ENCODE measurements around the gene ACSS1.

Gene ACSS1

GRCh38 chr20:25044660-25045342, 13.1 kb downstream of the ACSS1 start:
- H3K27ac ChIP-seq (ENCODE audit: low read length): no peak overlapping the region
- H3K4me1 ChIP-seq (ENCODE audit: control insufficient read depth, insufficient read depth, low read length): no peaks in the 10 kb centered on the region; the same call in 1 of the 2 replicates
- no CpG with 5 or more reads among the region's 14 CpGs for WGBS (ENCODE audit: insufficient coverage, insufficient read length)
- no peak overlapping the region for H3K4me3 ChIP-seq (ENCODE audit: low read length)
- no peaks in the 10 kb centered on the region for H3K9me3 ChIP-seq (ENCODE audit: control insufficient read depth, insufficient read depth, low read length)
- no peaks in the 10 kb centered on the region for H3K36me3 ChIP-seq (ENCODE audit: control insufficient read depth, insufficient read depth, low read length)
- DNase-seq (ENCODE audit: low read depth, low spot score): no peak
- H3K27me3 ChIP-seq (ENCODE audit: control insufficient read depth, insufficient read depth, low read length): no peaks in the 10 kb centered on the region

GRCh38 chr20:25044261-25044560, 13.7 kb downstream of the ACSS1 start:
- no peak overlapping the region for H3K4me3 ChIP-seq (ENCODE audit: low read length)
- no CpG with 5 or more reads among the region's 5 CpGs for WGBS (ENCODE audit: insufficient coverage, insufficient read length)
- H3K9me3 ChIP-seq (ENCODE audit: control insufficient read depth, insufficient read depth, low read length): no peaks in the 10 kb centered on the region
- no peak overlapping the region for H3K27ac ChIP-seq (ENCODE audit: low read length)
- no peaks in the 10 kb centered on the region for H3K27me3 ChIP-seq (ENCODE audit: control insufficient read depth, insufficient read depth, low read length)
- H3K36me3 ChIP-seq (ENCODE audit: control insufficient read depth, insufficient read depth, low read length): no peaks in the 10 kb centered on the region
- no peak for DNase-seq (ENCODE audit: low read depth, low spot score)
- H3K4me1 ChIP-seq (ENCODE audit: control insufficient read depth, insufficient read depth, low read length): no peaks in the 10 kb centered on the region; the same call in 1 of the 2 replicates

DNA sequence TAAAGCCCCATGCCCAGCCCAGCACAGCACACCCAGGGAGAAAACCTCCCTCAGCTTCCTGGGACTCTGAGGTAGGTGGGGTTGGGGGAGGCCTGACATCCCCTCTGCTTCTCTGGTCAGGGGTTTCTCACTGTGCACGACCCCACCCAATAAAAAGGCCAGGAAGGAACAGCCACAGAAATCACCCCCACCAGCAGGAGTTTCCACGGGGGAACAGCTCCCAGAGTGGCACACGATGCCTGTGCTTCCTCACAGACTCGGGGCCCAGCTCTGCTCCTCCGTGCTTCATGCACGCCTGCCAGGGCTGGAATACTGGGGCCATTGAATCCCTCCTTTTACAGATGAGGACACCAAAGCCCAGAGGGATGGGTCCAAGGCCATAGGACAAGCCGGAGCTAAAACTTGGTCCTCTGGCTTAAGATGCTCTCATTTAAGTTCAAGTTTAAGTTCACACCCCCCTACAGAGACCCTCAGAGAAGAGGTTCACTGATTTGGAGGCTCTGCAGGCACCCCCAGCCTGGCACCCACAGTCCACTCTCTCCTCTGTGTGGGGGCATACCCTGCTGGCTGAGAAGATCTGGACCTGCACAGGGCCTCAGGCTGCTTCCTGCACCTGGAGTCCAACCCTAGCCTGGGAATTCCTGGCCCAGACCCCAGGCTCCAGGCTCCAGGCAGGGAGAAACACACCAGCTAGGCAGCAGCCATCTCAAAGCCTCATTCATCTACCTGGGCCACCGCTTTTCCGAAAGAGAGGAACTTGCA, 14.3 kb downstream of the ACSS1 start:
- Histone ChIP-seq H3K36me3 (ENCODE audit: control insufficient read depth, insufficient read depth, low read length) (no peaks in the 10 kb centered on the region), H3K27ac (ENCODE audit: low read length) (no peak overlapping the region), H3K27me3 (ENCODE audit: control insufficient read depth, insufficient read depth, low read length) (no peaks in the 10 kb centered on the region), H3K4me1 (ENCODE audit: control insufficient read depth, insufficient read depth, low read length) (no peaks in the 10 kb centered on the region; the same call in 1 of the 2 replicates), H3K9me3 (ENCODE audit: control insufficient read depth, insufficient read depth, low read length) (no peaks in the 10 kb centered on the region), H3K4me3 (ENCODE audit: low read length) (no peak overlapping the region)
- DNase-seq (ENCODE audit: low read depth, low spot score): no peak
- WGBS (ENCODE audit: insufficient coverage, insufficient read length): no CpG with 5 or more reads among the region's 9 CpGs

GRCh38 chr20:25042531-25043498, 15.1 kb downstream of the ACSS1 start:
- Histone ChIP-seq H3K27me3 (ENCODE audit: control insufficient read depth, insufficient read depth, low read length) (no peaks in the 10 kb centered on the region), H3K27ac (ENCODE audit: low read length) (no peak overlapping the region), H3K4me3 (ENCODE audit: low read length) (no peak overlapping the region), H3K4me1 (ENCODE audit: control insufficient read depth, insufficient read depth, low read length) (no peaks in the 10 kb centered on the region; the same call in 1 of the 2 replicates), H3K9me3 (ENCODE audit: control insufficient read depth, insufficient read depth, low read length) (no peaks in the 10 kb centered on the region), H3K36me3 (ENCODE audit: control insufficient read depth, insufficient read depth, low read length) (no peaks in the 10 kb centered on the region)
- WGBS (ENCODE audit: insufficient coverage, insufficient read length): no CpG with 5 or more reads among the region's 14 CpGs
- no peak for DNase-seq (ENCODE audit: low read depth, low spot score)

GRCh38 chr20:25041813-25042530, 16.0 kb downstream of the ACSS1 start:
- WGBS (ENCODE audit: insufficient coverage, insufficient read length): no CpG with 5 or more reads among the region's 21 CpGs
- no peaks in the 10 kb centered on the region for H3K9me3 ChIP-seq (ENCODE audit: control insufficient read depth, insufficient read depth, low read length)
- H3K27ac ChIP-seq (ENCODE audit: low read length): no peak overlapping the region
- no peaks in the 10 kb centered on the region; the same call in 1 of the 2 replicates for H3K4me1 ChIP-seq (ENCODE audit: control insufficient read depth, insufficient read depth, low read length)
- no peak for DNase-seq (ENCODE audit: low read depth, low spot score)
- H3K27me3 ChIP-seq (ENCODE audit: control insufficient read depth, insufficient read depth, low read length): no peaks in the 10 kb centered on the region
- H3K36me3 ChIP-seq (ENCODE audit: control insufficient read depth, insufficient read depth, low read length): no peaks in the 10 kb centered on the region
- no peak overlapping the region for H3K4me3 ChIP-seq (ENCODE audit: low read length)

- H3K36me3 ChIP-seq (ENCODE audit: control insufficient read depth, insufficient read depth, low read length): no peaks in the 10 kb centered on the region
- no peaks in the 10 kb centered on the region for H3K9me3 ChIP-seq (ENCODE audit: control insufficient read depth, insufficient read depth, low read length)
- no CpG with 5 or more reads among the region's 6 CpGs for WGBS (ENCODE audit: insufficient coverage, insufficient read length)
- H3K27ac ChIP-seq (ENCODE audit: low read length): no peak overlapping the region
- H3K27me3 ChIP-seq (ENCODE audit: control insufficient read depth, insufficient read depth, low read length): no peaks in the 10 kb centered on the region
- H3K4me3 ChIP-seq (ENCODE audit: low read length): no peak overlapping the region
- H3K4me1 ChIP-seq (ENCODE audit: control insufficient read depth, insufficient read depth, low read length): no peaks in the 10 kb centered on the region; the same call in 1 of the 2 replicates
- DNase-seq (ENCODE audit: low read depth, low spot score): no peak
Measured at GRCh38 chr20:25040438-25040831, 17.5 kb downstream of the ACSS1 start.

GRCh38 chr20:25039697-25040437, 18.1 kb downstream of the ACSS1 start:
- Histone ChIP-seq H3K27me3 (ENCODE audit: control insufficient read depth, insufficient read depth, low read length) (no peaks in the 10 kb centered on the region), H3K27ac (ENCODE audit: low read length) (no peak overlapping the region), H3K36me3 (ENCODE audit: control insufficient read depth, insufficient read depth, low read length) (no peaks in the 10 kb centered on the region), H3K4me1 (ENCODE audit: control insufficient read depth, insufficient read depth, low read length) (no peaks in the 10 kb centered on the region), H3K4me3 (ENCODE audit: low read length) (no peak overlapping the region), H3K9me3 (ENCODE audit: control insufficient read depth, insufficient read depth, low read length) (no peaks in the 10 kb centered on the region)
- WGBS (ENCODE audit: insufficient coverage, insufficient read length): no CpG with 5 or more reads among the region's 9 CpGs
- no peak for DNase-seq (ENCODE audit: low read depth, low spot score)

- H3K27ac ChIP-seq (ENCODE audit: low read length): no peak overlapping the region
- no peaks in the 10 kb centered on the region for H3K9me3 ChIP-seq (ENCODE audit: control insufficient read depth, insufficient read depth, low read length)
- DNase-seq (ENCODE audit: low read depth, low spot score): no peak
- H3K4me3 ChIP-seq (ENCODE audit: low read length): no peak overlapping the region
- no CpG with 5 or more reads among the region's 6 CpGs for WGBS (ENCODE audit: insufficient coverage, insufficient read length)
- H3K4me1 ChIP-seq (ENCODE audit: control insufficient read depth, insufficient read depth, low read length): no peaks in the 10 kb centered on the region
- H3K27me3 ChIP-seq (ENCODE audit: control insufficient read depth, insufficient read depth, low read length): no peaks in the 10 kb centered on the region
- no peaks in the 10 kb centered on the region for H3K36me3 ChIP-seq (ENCODE audit: control insufficient read depth, insufficient read depth, low read length)
Measured at GRCh38 chr20:25038591-25039015, 19.3 kb downstream of the ACSS1 start.

DNA sequence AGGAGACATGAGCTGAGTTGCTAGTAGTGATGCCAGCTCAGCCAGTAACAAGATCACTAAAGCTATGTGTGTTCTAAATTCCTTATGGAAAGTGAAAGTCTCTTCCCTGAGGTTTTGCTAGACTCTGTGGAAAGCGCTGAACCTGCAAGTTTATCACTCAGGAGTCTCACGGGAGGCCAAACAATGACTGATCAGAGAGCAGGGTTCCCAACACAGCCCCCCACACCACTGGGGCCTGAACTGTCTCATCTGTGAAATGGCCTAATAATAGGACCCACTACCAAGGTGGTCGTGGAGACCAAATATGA, 19.9 kb downstream of the ACSS1 start:
- no peak for DNase-seq (ENCODE audit: low read depth, low spot score)
- no peaks in the 10 kb centered on the region for H3K27me3 ChIP-seq (ENCODE audit: control insufficient read depth, insufficient read depth, low read length)
- H3K9me3 ChIP-seq (ENCODE audit: control insufficient read depth, insufficient read depth, low read length): no peaks in the 10 kb centered on the region
- no peaks in the 10 kb centered on the region for H3K36me3 ChIP-seq (ENCODE audit: control insufficient read depth, insufficient read depth, low read length)
- WGBS (ENCODE audit: insufficient coverage, insufficient read length): no CpG with 5 or more reads among the region's 3 CpGs
- H3K27ac ChIP-seq (ENCODE audit: low read length): no peak overlapping the region
- no peak overlapping the region for H3K4me3 ChIP-seq (ENCODE audit: low read length)
- H3K4me1 ChIP-seq (ENCODE audit: control insufficient read depth, insufficient read depth, low read length): no peaks in the 10 kb centered on the region

All from iPS DF 6.9 (cell line).